Astrocyte (in vitro differentiated cells and primary cell): Measurements from ENCODE around the gene SUMO3.

Experiments used
- CTCF ChIP-seq: IDR thresholded peaks from 2 replicates; pipeline ENCODE4 v1.5.1; 2011; ENCODE audit warnings: low read depth, mild to moderate bottlenecking, inconsistent platforms, low read length, moderate library complexity; ENCODE audit not compliant: insufficient read depth
- EZH2 ChIP-seq: IDR thresholded peaks from 2 replicates; pipeline ENCODE4 v1.6.1; 2012; ENCODE audit warnings: mild to moderate bottlenecking, low read length, inconsistent platforms; ENCODE audit not compliant: insufficient read depth

GRCh38 chr21:44810779-44811178 is 7.1 kb downstream of the SUMO3 start:
- TF ChIP-seq CTCF (no peak), EZH2 (no peak)
